Lower lobe of right lung (tissue), 2 donors: ENCODE data around the gene IGFBP5. TPM values are rescaled to one million over a fixed set of nuclear protein-coding genes. Genes with fewer than 3 reads are reported as not detected.

Source experiments
- ATAC-seq, 2 donors: fragments of 200-7000 bp; cut with Tn5 transposase; one replicate each; pipeline ENCODE4 v1.9.1; 2020 to 2022; ENCODE audit warnings: mild to moderate bottlenecking in 2 of 2, moderate library complexity in 2 of 2
- DNase-seq: peaks from one replicate; pipeline ENCODE4 v3.0.0-alpha.2; 2020
- H3K27ac ChIP-seq: fragments of 200-600 bp; one replicate; pipeline ENCODE4 v1.8.0; 2022
- H3K27me3 ChIP-seq: fragments of 200-600 bp; one replicate; pipeline ENCODE4 v1.8.0; 2022; ENCODE audit warnings: low read depth
- H3K36me3 ChIP-seq: fragments of 200-600 bp; one replicate; pipeline ENCODE4 v1.8.0; 2022; ENCODE audit warnings: mild to moderate bottlenecking
- H3K4me1 ChIP-seq: fragments of 200-600 bp; one replicate; pipeline ENCODE4 v1.8.0; 2022
- H3K4me3 ChIP-seq: fragments of 200-600 bp; one replicate; pipeline ENCODE4 v1.8.0; 2022; ENCODE audit warnings: mild to moderate bottlenecking
- H3K9me3 ChIP-seq: fragments of 200-600 bp; one replicate; pipeline ENCODE4 v1.8.0; 2022
- intact Hi-C: fragments of 100-400 bp; cut with DNase I; formaldehyde crosslinking; loops from one replicate; pipeline ENCODE4 v1.11.0; 2022
- total RNA-seq: library from RNA; stranded (reverse); fragmentation: NEBNext Ultra II Directional; extraction: Animal tissue kit (Norgen Biotek cat#: 25700); gene quantifications from one replicate; pipeline ENCODE4 v1.2.1, GENCODE V29; 2021
- TF ChIP-seq, protein P1 (sequence below): fragments of 200-600 bp; IDR thresholded peaks from one replicate; pipeline ENCODE4 v1.8.0; 2022; ENCODE audit warnings: antibody characterized with exemption, mild to moderate bottlenecking
- donor health status: DM: no; HTN: yes; CAD: no; lungs with severe emphysema.

IGFBP5 gene
- total RNA-seq, 1 donor from 2014 or later, result 145 TPM

DNA sequence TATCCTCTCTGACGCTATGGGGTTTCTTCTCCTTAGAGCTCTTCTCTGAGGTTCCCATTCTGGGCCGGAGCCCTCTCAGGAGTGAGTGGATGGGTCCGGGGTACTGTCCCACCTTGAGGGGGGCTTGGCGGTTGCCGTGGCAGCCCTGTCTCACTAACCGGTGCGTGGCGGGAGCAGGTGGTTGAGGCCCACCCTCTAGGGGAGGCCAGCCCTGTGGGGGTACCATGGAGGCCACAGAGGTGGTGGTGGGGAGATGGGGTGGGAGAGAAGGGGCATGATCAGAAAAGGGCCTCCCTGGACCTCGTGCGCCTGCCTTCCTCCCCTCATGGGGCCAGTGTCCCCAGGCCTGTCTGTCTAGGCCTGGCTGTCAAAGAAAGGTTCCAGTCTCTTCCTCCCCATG is 22.3 kb downstream of the IGFBP5 start:
- Histone ChIP-seq H3K4me3 (no peak overlapping the region), H3K36me3 (peaks cover 21% of the 10 kb centered on the region), H3K27me3 (no peaks in the 10 kb centered on the region), H3K9me3 (no peaks in the 10 kb centered on the region), H3K4me1 (no peaks in the 10 kb centered on the region), H3K27ac (no peak overlapping the region)
- TF ChIP-seq, protein P1, sequence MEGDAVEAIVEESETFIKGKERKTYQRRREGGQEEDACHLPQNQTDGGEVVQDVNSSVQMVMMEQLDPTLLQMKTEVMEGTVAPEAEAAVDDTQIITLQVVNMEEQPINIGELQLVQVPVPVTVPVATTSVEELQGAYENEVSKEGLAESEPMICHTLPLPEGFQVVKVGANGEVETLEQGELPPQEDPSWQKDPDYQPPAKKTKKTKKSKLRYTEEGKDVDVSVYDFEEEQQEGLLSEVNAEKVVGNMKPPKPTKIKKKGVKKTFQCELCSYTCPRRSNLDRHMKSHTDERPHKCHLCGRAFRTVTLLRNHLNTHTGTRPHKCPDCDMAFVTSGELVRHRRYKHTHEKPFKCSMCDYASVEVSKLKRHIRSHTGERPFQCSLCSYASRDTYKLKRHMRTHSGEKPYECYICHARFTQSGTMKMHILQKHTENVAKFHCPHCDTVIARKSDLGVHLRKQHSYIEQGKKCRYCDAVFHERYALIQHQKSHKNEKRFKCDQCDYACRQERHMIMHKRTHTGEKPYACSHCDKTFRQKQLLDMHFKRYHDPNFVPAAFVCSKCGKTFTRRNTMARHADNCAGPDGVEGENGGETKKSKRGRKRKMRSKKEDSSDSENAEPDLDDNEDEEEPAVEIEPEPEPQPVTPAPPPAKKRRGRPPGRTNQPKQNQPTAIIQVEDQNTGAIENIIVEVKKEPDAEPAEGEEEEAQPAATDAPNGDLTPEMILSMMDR, result no peak
- ATAC-seq, result peak in 1 of 2 donors; percentile 8
- no peak for DNase-seq
- intact Hi-C loops, result no loop called here

DNA sequence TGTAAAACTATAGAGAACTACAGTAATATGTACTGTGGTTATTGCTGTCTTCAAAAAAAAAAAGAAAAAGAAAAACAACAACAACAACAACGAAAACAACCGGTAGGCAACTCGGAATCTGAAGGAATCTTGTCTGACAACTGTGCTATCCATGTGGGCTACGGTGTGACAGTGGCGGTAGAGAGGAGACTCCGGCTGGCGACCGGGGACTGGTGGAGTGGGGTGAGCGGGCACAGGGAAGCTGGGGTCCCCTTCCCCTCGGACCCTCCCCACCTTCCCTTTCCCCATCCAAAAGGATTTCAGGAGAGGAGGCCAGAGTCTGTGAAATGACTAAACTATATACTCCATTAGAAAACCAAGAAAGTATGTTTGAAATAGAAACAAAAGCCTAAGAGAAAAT is 22.9 kb downstream of the IGFBP5 start:
- H3K36me3 ChIP-seq, result peaks cover 15% of the 10 kb centered on the region
- H3K27me3 ChIP-seq, result no peaks in the 10 kb centered on the region
- no peak overlapping the region for H3K4me3 ChIP-seq
- intact Hi-C loops, result no loop called here
- TF ChIP-seq, protein P1, result no peak
- H3K9me3 ChIP-seq, result no peaks in the 10 kb centered on the region
- ATAC-seq, result no peak
- DNase-seq, result no peak
- H3K4me1 ChIP-seq, result no peaks in the 10 kb centered on the region
- H3K27ac ChIP-seq, result no peak overlapping the region

DNA sequence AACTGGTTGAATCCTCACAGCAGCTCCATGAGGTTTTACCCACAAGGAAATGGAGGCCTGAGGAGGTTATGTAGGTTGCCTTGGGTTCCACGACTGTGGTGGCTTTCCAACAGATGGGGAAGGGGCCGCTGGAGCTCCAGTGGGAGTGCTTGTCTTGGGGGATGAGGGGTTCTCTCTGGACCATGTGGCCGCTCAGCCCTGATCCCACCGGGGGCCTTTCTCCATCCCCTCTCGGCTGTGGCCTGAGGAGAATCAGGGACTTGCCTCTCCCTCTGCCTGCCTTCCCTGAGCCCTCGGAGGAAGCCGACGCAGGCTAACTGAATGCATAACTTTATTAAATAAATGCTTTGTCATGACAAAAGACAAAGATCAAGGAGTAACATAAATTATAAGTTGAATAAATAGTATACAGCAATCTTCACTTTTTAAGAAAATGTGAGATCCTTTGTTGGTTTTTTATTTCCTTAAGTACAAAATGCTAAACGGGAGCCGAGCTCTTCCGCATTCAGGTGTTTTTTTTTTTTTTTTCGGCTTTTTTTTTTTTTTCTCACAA is 23.5 kb downstream of the IGFBP5 start:
- Histone ChIP-seq H3K9me3 (no peaks in the 10 kb centered on the region), H3K4me1 (no peaks in the 10 kb centered on the region), H3K4me3 (no peak overlapping the region), H3K36me3 (peaks cover 9% of the 10 kb centered on the region), H3K27ac (no peak overlapping the region), H3K27me3 (no peaks in the 10 kb centered on the region)
- ATAC-seq, result no peak
- no peak for DNase-seq
- intact Hi-C loops, result no loop called here
- TF ChIP-seq, protein P1, result no peak

DNA sequence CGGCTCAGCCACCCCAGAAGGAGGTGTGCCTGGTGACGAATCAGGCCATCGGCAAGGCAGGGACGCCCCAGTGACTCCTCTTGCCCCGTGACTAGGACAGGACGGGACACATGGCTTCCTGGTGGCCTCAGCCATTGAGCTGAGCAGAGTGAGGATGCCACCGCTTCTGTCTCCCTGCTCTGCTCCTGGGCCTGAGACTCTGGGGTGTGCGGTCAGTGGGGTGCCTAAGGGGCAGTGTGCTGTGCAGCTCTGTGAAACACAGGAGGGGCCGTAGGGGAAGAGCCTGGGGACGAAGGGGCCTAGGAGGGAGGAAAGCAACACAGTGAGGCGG is 24.3 kb downstream of the IGFBP5 start:
- H3K27me3 ChIP-seq, result no peaks in the 10 kb centered on the region
- H3K9me3 ChIP-seq, result no peaks in the 10 kb centered on the region
- intact Hi-C loops, result no loop called here
- DNase-seq (no peak), ATAC-seq (peak in 1 of 2 donors; percentile 8)
- H3K27ac ChIP-seq, result no peak overlapping the region
- peaks cover 6% of the 10 kb centered on the region for H3K36me3 ChIP-seq
- H3K4me1 ChIP-seq, result peaks cover 3% of the 10 kb centered on the region
- no peak overlapping the region for H3K4me3 ChIP-seq
- TF ChIP-seq, protein P1, result no peak

DNA sequence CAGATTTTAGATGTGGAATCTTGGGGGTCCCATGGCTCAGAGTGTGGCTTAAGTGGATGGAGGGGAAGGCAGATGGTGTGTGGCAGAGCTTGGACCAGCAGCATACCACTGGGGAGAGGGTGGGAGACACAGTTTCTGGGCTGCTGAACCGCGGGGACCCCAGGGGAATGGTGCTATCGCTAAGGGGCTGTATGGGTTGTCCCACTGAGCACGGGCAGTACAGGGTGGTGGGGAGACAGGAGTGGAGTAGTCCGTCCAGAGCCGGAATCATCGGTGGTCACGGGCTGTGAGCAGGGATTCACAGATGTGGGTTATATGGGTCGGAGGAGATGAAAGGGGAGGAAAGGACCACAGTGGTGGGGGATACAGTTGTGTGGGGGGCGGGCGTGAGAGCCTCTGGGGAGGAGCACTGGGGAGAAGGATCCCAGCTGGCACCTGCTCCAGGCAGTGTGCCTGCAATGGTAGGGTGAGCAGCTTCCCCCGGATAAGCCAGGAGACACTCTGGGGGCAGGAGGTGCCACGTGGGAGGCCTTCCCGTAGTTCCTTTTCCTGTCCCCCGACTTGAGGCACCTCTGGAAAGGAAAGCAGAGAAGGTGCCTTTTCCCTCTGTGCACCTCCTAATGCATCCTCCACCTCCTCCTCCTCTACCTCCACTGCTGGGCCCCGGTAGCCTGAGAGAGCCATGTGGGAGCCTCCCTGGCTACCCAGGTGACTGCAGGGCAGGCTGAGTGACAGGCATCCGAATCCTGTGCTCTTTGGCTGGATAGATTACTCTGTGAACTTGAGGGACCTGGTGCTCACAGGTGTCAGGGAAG is 24.9 kb downstream of the IGFBP5 start:
- H3K27ac ChIP-seq, result no peak overlapping the region
- DNase-seq, result no peak
- no peak overlapping the region for H3K4me3 ChIP-seq
- H3K4me1 ChIP-seq, result peaks cover 8% of the 10 kb centered on the region
- no peaks in the 10 kb centered on the region for H3K36me3 ChIP-seq
- H3K27me3 ChIP-seq, result no peaks in the 10 kb centered on the region
- TF ChIP-seq, protein P1, result no peak
- H3K9me3 ChIP-seq, result no peaks in the 10 kb centered on the region
- no peak for ATAC-seq
- intact Hi-C loops, result no loop called here
